ENCODE data around the gene HIGD1C.
A peak's percentile ranks its signal among the peaks of the same experiment; 100 is the strongest.
"Not testable (repeated sequence)": the region's sequence is repeated elsewhere in the genome, so short reads cannot be mapped to it uniquely, and the experiment has no call there.

HIGD1C gene

GRCh38 chr12:50927356-50927755, 25.0 kb upstream of the HIGD1C start:
- peak overlapping the region; percentile 74 for H3K4me3 ChIP-seq (ENCODE audit: low read length)
- no peak for DNase-seq (ENCODE audit: low read depth)
- TF ChIP-seq CTCF (IDR thresholded peaks at IDR 0.05; ENCODE audit: insufficient read depth, low read depth, low read length, missing control alignments), result no peak

- TF ChIP-seq CTCF (IDR thresholded peaks at IDR 0.05; ENCODE audit: insufficient read depth, low read depth, low read length, missing control alignments), result no peak
- peak overlapping the region; percentile 74 for H3K4me3 ChIP-seq (ENCODE audit: low read length)
- no peak for DNase-seq (ENCODE audit: low read depth)
These were observed 24.5 kb upstream of the HIGD1C start for GRCh38 chr12:50927766-50928224.

- peak overlapping the region; percentile 7 for H3K4me3 ChIP-seq (ENCODE audit: low read length)
- peak; percentile 54 for DNase-seq (ENCODE audit: low read depth)
- no peak for TF ChIP-seq CTCF (IDR thresholded peaks at IDR 0.05; ENCODE audit: insufficient read depth, low read depth, low read length, missing control alignments)
These were observed 24.0 kb upstream of the HIGD1C start for GRCh38 chr12:50928392-50928791.

GRCh38 chr12:50929831-50930230, 22.5 kb upstream of the HIGD1C start:
- DNase-seq (ENCODE audit: low read depth), result no peak
- TF ChIP-seq CTCF (IDR thresholded peaks at IDR 0.05; ENCODE audit: insufficient read depth, low read depth, low read length, missing control alignments), result no peak
- H3K4me3 ChIP-seq (ENCODE audit: low read length), result no peak overlapping the region

- not testable (repeated sequence) for DNase-seq (ENCODE audit: low read depth); H3K4me3 ChIP-seq (ENCODE audit: low read length)
These were observed 21.9 kb upstream of the HIGD1C start for GRCh38 chr12:50930477-50930876.

GRCh38 chr12:50932787-50933280, 19.5 kb upstream of the HIGD1C start:
- DNase-seq (ENCODE audit: low read depth), result no peak
- H3K4me3 ChIP-seq (ENCODE audit: low read length), result no peak overlapping the region
- TF ChIP-seq CTCF (IDR thresholded peaks at IDR 0.05; ENCODE audit: insufficient read depth, low read depth, low read length, missing control alignments), result no peak

DNA sequence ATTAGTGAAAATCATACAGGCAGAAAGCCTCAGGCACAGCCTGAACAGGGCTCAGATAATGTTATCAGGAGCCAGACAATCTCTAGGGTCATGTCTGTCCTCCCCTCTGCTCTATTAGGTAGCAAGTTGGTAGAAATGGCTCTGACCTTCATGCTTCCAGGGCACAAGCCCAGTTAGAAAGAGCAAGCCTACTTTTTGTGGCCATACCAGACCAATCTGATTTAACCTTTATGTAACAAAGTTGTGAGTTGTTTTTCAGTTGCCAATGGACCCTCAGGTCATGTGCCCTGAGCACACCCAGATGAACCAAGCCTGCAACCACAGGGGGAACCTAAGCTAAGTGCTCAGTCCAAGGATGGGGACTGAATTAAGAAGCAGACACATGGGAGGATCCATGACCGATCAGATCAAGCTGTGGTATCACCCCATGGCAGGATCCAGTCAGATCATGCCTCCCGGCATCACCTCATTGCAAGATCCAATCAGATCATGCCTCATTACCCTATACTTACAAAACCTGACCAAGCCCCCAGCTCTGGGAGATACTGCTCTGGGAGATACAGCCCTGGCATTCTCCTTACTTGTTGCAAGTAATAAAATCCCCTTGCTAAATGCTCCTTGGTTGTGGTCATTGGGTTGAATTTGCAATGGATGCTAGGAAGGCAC, 18.8 kb upstream of the HIGD1C start:
- no peak overlapping the region for H3K4me3 ChIP-seq (ENCODE audit: low read length)
- TF ChIP-seq CTCF (IDR thresholded peaks at IDR 0.05; ENCODE audit: insufficient read depth, low read depth, low read length, missing control alignments), result no peak
- DNase-seq (ENCODE audit: low read depth), result peak; percentile 25
